ENCODE measurements around the gene MEIOB. TPM values are rescaled to one million over a fixed set of nuclear protein-coding genes. Genes with fewer than 3 reads are reported as not detected.

MEIOB gene
- polyA plus RNA-seq, 1 of the 3 experiments (the other 2 are of a cell fraction): not detected

DNA sequence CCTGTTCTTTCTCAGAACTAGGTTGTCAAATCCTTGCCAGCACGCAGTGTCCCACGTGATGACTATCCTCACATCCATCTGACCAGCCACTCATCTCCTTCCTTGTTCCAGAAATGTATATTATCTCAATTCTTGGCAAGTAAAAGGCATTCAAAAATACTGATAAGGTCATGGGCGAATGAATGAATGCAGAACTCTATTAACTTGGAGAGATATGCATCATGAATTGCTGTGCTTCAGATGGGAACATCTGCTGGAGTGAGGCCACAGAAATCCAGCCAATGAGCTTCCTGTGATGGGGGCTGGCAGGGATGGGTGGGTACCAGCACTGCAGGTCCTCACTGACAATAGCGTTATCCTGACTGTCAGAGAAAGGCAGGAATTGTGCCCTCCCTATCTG, 26.0 kb downstream of the MEIOB start (continued):
- TF ChIP-seq, protein P1, sequence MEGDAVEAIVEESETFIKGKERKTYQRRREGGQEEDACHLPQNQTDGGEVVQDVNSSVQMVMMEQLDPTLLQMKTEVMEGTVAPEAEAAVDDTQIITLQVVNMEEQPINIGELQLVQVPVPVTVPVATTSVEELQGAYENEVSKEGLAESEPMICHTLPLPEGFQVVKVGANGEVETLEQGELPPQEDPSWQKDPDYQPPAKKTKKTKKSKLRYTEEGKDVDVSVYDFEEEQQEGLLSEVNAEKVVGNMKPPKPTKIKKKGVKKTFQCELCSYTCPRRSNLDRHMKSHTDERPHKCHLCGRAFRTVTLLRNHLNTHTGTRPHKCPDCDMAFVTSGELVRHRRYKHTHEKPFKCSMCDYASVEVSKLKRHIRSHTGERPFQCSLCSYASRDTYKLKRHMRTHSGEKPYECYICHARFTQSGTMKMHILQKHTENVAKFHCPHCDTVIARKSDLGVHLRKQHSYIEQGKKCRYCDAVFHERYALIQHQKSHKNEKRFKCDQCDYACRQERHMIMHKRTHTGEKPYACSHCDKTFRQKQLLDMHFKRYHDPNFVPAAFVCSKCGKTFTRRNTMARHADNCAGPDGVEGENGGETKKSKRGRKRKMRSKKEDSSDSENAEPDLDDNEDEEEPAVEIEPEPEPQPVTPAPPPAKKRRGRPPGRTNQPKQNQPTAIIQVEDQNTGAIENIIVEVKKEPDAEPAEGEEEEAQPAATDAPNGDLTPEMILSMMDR (IDR thresholded peaks at IDR 0.05): no peak

DNA sequence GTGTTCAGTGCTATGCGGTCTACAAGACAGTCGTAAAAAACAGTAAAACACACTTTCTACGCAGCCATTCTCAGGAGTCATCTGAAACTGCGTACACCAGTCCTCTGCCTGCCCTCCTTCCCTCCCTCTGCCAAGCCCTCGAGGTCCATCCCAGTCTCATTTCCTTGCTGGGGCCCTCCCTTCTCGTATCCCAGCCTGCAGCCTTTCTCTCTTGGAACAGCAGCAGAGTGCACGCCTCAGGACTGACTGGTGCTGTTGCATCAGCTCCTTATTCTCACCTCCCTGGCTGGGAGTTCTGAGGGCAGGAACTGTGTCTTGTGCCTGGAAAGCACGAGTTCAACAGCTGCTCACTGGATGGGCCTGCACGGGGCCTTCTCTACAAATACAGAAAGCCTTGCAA, 32.4 kb downstream of the MEIOB start:
- Histone ChIP-seq H3F3A (replicated peaks; ENCODE audit: insufficient read depth) (peaks cover 4% of the 10 kb centered on the region), H4K20me1 (ENCODE audit: insufficient read depth) (no peaks in the 10 kb centered on the region), H3K4me1 (ENCODE audit: control insufficient read depth in 1 of 2, insufficient read depth in 2 of 2, low read depth in 1 of 2, low read length in 1 of 2) (no peaks in the 10 kb centered on the region), H3K27me3 (ENCODE audit: insufficient read depth) (no peaks in the 10 kb centered on the region), H3K4me3 (ENCODE audit: low read depth in 2 of 2, low read length in 1 of 2) (no peak overlapping the region), H3K36me3 (replicated peaks in 1 of 2; ENCODE audit: control insufficient read depth in 1 of 2, insufficient read depth in 2 of 2, low read length in 1 of 2) (peaks cover 0 to 2% of the 10 kb centered on the region in 2 experiments), H3K9me3 (no peaks in the 10 kb centered on the region), H2AFZ (ENCODE audit: low read depth) (no peak overlapping the region), H3K9me2 (no peaks in the 10 kb centered on the region), H3K79me2 (ENCODE audit: insufficient read depth) (no peaks in the 10 kb centered on the region), H3K4me2 (no peak overlapping the region), H3K27ac (ENCODE audit: low read depth in 2 of 2, low read length in 1 of 2) (no peak overlapping the region), H3K9ac (no peak overlapping the region)
- WGBS (ENCODE audit: low lambda C conversion rate): 71% methylated on average over 8 of the region's 9 CpGs
- POLR2A ChIA-PET: no interaction called here
- no peak for DNase-seq
- CTCF ChIA-PET: interaction anchor here (1.3 kb wide), 1 partner anchor 12 kb away, joined by 3 read pairs; no protein-coding TSS in a partner anchor
- TF ChIP-seq, protein P2, sequence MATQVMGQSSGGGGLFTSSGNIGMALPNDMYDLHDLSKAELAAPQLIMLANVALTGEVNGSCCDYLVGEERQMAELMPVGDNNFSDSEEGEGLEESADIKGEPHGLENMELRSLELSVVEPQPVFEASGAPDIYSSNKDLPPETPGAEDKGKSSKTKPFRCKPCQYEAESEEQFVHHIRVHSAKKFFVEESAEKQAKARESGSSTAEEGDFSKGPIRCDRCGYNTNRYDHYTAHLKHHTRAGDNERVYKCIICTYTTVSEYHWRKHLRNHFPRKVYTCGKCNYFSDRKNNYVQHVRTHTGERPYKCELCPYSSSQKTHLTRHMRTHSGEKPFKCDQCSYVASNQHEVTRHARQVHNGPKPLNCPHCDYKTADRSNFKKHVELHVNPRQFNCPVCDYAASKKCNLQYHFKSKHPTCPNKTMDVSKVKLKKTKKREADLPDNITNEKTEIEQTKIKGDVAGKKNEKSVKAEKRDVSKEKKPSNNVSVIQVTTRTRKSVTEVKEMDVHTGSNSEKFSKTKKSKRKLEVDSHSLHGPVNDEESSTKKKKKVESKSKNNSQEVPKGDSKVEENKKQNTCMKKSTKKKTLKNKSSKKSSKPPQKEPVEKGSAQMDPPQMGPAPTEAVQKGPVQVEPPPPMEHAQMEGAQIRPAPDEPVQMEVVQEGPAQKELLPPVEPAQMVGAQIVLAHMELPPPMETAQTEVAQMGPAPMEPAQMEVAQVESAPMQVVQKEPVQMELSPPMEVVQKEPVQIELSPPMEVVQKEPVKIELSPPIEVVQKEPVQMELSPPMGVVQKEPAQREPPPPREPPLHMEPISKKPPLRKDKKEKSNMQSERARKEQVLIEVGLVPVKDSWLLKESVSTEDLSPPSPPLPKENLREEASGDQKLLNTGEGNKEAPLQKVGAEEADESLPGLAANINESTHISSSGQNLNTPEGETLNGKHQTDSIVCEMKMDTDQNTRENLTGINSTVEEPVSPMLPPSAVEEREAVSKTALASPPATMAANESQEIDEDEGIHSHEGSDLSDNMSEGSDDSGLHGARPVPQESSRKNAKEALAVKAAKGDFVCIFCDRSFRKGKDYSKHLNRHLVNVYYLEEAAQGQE (IDR thresholded peaks at IDR 0.05; ENCODE audit: low read depth, low read length): no peak
- TF ChIP-seq MXI1 (IDR thresholded peaks at IDR 0.05; ENCODE audit: low read depth, low read length) (no peak), FOXJ3 (CRISPR knock-in tag; IDR thresholded peaks at IDR 0.05) (no peak), SMC3 (IDR thresholded peaks at IDR 0.05; ENCODE audit: low read depth, low read length) (no peak)
- TF ChIP-seq, protein P3, sequence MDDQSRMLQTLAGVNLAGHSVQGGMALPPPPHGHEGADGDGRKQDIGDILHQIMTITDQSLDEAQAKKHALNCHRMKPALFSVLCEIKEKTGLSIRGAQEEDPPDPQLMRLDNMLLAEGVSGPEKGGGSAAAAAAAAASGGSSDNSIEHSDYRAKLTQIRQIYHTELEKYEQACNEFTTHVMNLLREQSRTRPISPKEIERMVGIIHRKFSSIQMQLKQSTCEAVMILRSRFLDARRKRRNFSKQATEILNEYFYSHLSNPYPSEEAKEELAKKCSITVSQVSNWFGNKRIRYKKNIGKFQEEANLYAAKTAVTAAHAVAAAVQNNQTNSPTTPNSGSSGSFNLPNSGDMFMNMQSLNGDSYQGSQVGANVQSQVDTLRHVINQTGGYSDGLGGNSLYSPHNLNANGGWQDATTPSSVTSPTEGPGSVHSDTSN (IDR thresholded peaks at IDR 0.05): no peak

DNA sequence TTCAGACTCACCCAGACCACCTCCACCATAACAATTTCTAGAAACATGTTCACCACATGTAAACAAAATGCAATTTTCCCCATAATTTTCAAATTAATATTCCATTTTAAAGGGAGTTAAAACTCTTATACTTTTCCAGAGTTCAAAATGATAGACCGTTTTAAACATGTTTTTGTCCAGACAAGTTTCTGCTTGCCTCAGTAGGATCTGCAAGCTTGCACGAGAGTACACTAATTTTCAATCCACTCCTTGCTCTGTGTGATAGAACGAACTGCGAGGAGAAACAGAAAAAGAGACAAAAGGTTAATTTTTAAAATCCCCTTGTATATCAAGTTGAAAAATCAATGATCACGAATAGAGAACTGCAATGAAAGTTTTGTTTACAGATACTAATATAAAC, 37.9 kb downstream of the MEIOB start:
- H3F3A ChIP-seq (replicated peaks; ENCODE audit: insufficient read depth): peaks cover 2% of the 10 kb centered on the region
- H3K36me3 ChIP-seq (replicated peaks in 1 of 2; ENCODE audit: control insufficient read depth in 1 of 2, insufficient read depth in 2 of 2, low read length in 1 of 2): peaks cover 16 to 20% of the 10 kb centered on the region in 2 experiments
- peaks cover 20% of the 10 kb centered on the region for H3K79me2 ChIP-seq (ENCODE audit: insufficient read depth)
- peaks cover 0 to 3% of the 10 kb centered on the region in 2 experiments; a peak in 2 of 4 replicates for H3K4me1 ChIP-seq (ENCODE audit: control insufficient read depth in 1 of 2, insufficient read depth in 2 of 2, low read depth in 1 of 2, low read length in 1 of 2)
- CTCF ChIA-PET: no interaction called here
- DNase-seq: no peak
- no peaks in the 10 kb centered on the region for H3K27me3 ChIP-seq (ENCODE audit: insufficient read depth)
- POLR2A ChIA-PET: no interaction called here
- no peak overlapping the region for H3K9ac ChIP-seq
- no peaks in the 10 kb centered on the region for H3K9me2 ChIP-seq
- no peaks in the 10 kb centered on the region for H3K9me3 ChIP-seq
- H3K27ac ChIP-seq (ENCODE audit: low read depth in 2 of 2, low read length in 1 of 2): no peak overlapping the region
- no peak overlapping the region for H3K4me2 ChIP-seq
- 91% methylated on average over 5 of the region's 5 CpGs for WGBS (ENCODE audit: low lambda C conversion rate)
- no peak overlapping the region for H2AFZ ChIP-seq (ENCODE audit: low read depth)
- TF ChIP-seq SMC3 (IDR thresholded peaks at IDR 0.05; ENCODE audit: low read depth, low read length) (no peak), ELF1 (IDR thresholded peaks at IDR 0.05) (no peak), FOXJ3 (CRISPR knock-in tag; IDR thresholded peaks at IDR 0.05) (no peak), GATA2 (CRISPR knock-in tag; IDR thresholded peaks at IDR 0.05) (no peak), TCF12 (IDR thresholded peaks at IDR 0.05) (no peak), MEF2A (IDR thresholded peaks at IDR 0.05; ENCODE audit: borderline replicate concordance, low read depth) (no peak), FOSL2 (IDR thresholded peaks at IDR 0.05; ENCODE audit: borderline replicate concordance, low read depth) (no peak), FOXM1 (IDR thresholded peaks at IDR 0.05; ENCODE audit: low read depth) (no peak), GABPA (IDR thresholded peaks at IDR 0.05; ENCODE audit: low read depth) (no peak), RCOR1 (IDR thresholded peaks at IDR 0.05; ENCODE audit: low read length) (no peak), RXRA (IDR thresholded peaks at IDR 0.05; ENCODE audit: borderline replicate concordance, low read depth) (no peak)
- TF ChIP-seq, protein P4, sequence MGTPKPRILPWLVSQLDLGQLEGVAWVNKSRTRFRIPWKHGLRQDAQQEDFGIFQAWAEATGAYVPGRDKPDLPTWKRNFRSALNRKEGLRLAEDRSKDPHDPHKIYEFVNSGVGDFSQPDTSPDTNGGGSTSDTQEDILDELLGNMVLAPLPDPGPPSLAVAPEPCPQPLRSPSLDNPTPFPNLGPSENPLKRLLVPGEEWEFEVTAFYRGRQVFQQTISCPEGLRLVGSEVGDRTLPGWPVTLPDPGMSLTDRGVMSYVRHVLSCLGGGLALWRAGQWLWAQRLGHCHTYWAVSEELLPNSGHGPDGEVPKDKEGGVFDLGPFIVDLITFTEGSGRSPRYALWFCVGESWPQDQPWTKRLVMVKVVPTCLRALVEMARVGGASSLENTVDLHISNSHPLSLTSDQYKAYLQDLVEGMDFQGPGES (IDR thresholded peaks at IDR 0.05; ENCODE audit: low read depth, low read length): no peak
- TF ChIP-seq, protein P3 (IDR thresholded peaks at IDR 0.05): no peak
- no peaks in the 10 kb centered on the region for H4K20me1 ChIP-seq (ENCODE audit: insufficient read depth)
- H3K4me3 ChIP-seq (ENCODE audit: low read depth in 2 of 2, low read length in 1 of 2): no peak overlapping the region

Data from SK-N-SH (cell line).